Endometrial microvascular endothelial cells (primary cell): ENCODE data around the gene IRS2. TPM values are rescaled to one million over a fixed set of nuclear protein-coding genes. Genes with fewer than 3 reads are reported as not detected.

Experiments used
- in situ Hi-C: cut with HindIII; loops from 2 replicates; pipeline ENCODE4 v1.10.0; 2017; ENCODE audit warnings: low sequenced_read_pairs, low pct_unique_long_range_greater_than_20kb; ENCODE audit errors: inconsistent ontology term
- total RNA-seq: library from RNA; depleted of rRNA; stranded (reverse); fragments of >200 nt; gene quantifications from one replicate; pipeline ENCODE4 v1.2.3, GENCODE V29; 2015; ENCODE audit errors: inconsistent ontology term

The IRS2 gene
- total RNA-seq, 1 donor from 2014 or later = not detected

DNA sequence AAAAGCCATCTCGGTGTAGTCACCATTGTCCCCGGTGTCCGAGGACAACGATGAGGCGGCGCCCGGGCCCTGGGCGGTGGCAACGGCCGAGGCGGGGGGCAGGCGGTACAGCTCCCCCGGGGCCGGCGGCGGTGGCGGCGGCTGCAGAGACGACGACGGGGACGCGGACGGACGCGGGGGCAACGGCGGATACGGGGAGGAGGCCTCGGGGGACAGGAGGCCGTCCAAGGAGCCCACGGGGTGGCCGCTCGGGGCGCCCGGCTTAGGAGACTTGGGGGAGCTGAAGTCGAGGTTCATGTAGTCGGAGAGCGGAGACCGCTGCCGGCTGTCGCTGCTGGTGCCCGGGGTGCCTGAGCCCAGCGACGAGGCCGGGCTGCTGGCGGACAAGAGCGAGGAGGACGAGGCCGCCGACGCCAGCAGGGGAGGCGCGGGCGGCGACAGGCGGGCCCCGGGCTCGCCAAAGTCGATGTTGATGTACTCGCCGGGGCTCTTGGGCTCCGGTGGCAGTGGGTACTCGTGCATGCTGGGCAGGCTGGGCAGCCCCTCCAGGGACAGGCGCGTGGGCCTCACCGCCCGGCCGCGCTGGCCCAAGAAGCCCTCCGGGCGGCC lies 3.5 kb downstream of the IRS2 start:
- in situ Hi-C loops = no loop called here

DNA sequence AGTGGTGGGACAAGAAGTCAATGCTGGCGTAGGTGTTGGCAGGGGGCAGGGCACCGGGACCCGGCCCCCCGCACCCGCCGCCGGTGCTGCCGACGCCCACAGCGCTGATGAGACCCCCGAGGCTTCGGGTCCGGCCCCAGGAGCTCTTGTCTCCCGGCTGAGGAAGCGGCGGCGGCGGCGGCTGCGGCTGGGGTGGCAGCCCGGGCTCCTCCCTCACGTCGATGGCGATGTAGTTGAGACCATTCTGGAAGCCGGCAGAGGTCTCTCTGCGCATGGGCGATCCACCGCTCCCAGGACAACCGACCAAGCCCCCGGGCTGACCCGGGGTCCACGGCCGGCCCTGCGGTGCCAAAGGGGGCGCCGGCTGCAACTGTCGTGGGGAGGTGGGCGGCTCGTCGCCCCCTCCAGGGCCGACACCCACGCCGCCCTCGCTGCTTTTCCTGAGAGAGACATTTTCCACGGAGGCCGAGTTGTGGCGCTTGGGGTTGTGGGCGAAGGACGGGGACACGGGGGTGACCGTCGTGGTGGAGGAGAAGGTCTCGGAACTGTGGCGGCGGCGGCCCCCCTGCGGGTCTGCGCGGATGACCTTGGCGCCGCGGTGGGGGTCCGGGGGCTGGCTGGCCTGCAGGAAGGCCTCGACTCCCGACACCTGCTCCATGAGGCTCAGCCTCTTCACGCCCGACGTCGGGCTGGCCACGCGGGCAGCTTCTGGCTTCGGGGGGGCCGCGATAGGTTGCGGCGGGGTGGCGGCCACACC lies 4.1 kb downstream of the IRS2 start:
- in situ Hi-C loops = no loop called here

- in situ Hi-C loops = no loop called here
These were observed 4.9 kb downstream of the IRS2 start for GRCh38 chr13:109781384-109782065.

DNA sequence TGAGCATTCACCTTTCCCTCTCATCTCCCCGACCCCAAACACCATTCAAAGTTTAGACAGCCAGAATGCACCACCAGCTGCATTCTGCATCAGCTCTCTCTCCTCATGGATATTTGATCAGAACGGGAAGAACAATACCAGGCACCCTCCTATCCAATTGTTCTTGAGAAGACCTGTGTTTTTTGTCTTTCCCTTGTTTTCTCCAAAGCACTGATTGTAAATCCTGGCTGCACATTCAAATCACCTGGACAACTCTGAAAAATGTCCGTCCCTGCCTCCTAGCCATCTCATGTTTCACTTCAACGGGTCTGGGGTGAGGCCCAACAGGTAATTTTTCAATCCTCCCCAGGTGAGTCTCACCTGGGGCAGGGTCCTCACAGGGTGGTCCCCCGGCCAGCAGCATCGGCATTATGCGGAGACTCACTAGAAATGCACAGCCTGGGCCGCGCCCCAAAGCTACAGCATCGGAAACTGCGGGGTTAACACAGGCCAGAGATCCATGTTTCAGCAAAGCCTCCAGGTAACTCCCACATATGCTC lies 5.5 kb downstream of the IRS2 start:
- in situ Hi-C loops = no loop called here

DNA sequence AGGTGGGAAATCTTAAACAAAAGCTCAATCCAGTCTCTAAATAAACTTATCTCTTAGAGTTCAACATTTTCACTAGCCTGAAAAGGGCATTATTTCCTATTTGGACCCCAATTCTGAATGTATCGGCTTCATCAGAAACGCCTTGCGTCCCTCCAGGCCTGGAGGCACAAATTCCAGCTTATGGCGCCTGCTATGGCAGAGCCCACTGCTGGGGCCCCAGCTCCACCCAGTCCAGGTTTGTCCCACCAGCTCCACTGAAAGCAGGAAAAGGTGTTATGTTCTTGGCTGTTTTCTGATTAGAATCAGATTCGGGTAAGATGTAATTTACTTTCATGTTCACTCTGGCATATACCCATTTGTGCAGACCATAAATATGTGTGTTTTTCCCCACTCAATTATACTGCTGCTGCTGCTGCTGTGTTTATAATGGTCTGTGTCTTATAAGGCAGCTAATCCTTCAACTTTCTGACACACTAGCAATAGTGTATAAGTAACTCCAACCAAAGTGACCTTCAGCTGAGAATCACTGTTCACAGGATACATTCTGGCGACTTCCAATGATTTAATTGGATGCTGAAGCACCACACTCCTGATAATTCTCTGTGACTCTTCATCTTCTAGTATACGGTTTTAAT lies 6.4 kb downstream of the IRS2 start:
- in situ Hi-C loops = no loop called here

- in situ Hi-C loops = no loop called here
These were observed 7.3 kb downstream of the IRS2 start for GRCh38 chr13:109779074-109779473.

DNA sequence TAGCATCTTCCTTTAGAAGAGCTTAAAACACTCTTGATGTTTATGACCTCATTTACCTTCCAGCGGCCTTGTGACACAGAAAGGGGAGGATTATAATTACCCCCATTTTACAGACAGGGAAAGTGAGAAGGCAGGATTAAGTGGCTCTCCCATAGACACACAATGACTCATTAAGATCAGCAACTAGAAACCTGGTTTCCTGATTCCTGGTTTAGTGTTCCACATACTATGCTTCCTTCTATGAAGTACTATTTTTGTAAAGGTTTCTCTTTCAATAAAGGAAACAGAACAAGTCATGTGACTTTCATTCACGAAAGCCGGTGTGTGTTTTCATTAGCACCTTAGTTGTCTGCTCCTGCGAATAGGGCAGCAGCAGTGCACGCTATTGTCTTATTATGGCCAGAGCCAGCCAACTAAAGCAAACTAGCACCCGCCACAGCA lies 8.3 kb downstream of the IRS2 start:
- in situ Hi-C loops = no loop called here

DNA sequence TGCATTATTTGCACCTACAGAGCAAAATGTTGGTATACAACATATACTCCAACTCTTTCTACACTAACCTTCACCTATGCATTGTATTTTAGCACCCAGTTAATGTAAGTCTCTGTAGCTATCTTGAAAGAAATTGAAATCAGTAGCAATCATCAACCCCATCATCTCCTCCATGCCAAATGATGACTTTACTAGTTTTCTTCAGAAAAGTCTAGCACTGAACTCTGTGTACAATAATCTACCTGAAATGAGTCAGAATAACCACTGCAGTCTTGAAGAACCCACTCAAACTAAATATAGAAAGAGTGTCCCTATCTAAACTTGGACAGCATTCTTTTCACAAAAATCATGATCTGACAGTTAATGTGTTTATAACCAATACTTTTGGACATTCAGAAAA lies 9.8 kb downstream of the IRS2 start:
- in situ Hi-C loops = no loop called here

GRCh38 chr13:109773786-109774185 lies 12.6 kb downstream of the IRS2 start:
- in situ Hi-C loops = no loop called here

DNA sequence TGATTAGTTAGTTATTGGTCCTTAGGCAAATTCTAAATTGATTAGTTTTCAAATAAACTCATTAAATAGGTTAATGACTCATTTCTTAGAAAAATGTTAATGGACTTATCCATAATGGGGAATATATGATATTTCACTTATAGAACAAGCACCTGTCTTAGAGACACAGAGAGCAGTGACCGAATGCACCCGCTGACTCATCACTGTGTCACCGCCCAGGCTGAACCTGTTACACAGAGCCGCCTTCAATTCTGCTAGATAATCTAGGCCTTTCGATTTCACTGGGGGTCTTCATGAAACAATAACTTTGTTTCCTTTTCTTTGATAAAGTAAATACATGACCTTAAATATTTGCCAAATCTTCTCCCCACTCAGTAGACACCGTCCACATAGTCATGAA lies 13.1 kb downstream of the IRS2 start:
- in situ Hi-C loops = no loop called here

DNA sequence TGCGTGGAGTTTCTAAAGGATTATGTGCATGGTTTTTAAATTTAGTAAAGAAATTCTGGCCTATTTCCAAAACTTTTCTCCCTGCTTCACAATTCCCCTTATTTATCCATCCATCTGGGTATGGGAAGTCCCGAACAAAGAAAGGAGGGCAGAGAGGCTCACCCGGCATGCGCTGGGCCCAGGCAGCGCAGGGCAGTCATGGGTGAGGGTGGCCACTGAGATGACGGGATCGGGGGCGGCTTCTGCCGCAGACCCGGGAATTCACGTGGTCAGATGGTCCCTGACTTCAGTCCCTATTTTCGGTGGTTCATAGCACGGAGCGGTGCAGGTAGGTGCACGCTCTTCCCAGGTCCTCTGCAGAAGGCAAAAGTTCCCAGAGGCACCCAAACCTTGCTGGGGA lies 14.5 kb downstream of the IRS2 start:
- in situ Hi-C loops = no loop called here

DNA sequence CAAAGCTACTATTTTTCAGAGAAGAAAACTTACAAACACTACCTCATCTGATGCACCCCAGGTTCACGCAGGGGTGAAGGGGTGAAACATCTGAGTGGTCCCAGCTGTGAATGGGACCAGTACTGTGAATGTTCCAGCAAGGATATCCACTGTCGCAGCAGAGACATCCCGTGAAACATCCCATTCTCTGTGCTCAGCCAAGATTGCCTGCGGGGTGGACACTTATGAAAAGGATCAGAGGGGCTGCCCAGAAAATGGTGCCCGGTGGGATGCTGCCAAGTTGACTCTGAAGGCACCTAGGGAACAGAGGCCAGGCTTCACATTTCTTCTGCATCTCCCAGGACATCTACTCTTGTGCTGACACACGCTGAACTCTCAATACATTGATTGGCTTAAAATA lies 15.9 kb downstream of the IRS2 start:
- in situ Hi-C loops = no loop called here

GRCh38 chr13:109769921-109770320 lies 16.5 kb downstream of the IRS2 start:
- in situ Hi-C loops = no loop called here

- in situ Hi-C loops = no loop called here
These were observed 17.1 kb downstream of the IRS2 start for GRCh38 chr13:109769275-109769674.

- in situ Hi-C loops = no loop called here
These were observed 17.8 kb downstream of the IRS2 start for GRCh38 chr13:109768616-109769015.

- in situ Hi-C loops = no loop called here
These were observed 18.2 kb downstream of the IRS2 start for GRCh38 chr13:109768176-109768575.

DNA sequence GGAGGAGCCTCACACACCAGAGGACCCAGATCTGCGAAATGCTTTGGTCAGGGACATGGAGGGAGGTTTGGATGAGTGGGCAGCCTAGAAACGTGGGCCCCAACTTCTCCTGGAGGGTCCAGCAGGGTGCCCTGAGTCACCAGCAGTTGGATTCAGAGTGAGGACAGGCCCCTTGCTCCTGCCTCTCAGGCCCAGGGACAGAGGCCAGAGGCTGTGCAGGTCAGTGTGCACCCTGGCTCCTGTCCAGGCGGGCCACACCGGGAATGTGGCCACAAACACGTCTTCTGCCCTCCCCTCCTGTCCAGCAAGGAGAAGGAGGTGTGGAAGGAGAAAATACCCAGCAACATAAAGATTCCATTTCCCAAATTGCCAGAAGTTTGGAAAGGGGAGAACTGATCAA lies 19.4 kb downstream of the IRS2 start:
- in situ Hi-C loops = no loop called here

DNA sequence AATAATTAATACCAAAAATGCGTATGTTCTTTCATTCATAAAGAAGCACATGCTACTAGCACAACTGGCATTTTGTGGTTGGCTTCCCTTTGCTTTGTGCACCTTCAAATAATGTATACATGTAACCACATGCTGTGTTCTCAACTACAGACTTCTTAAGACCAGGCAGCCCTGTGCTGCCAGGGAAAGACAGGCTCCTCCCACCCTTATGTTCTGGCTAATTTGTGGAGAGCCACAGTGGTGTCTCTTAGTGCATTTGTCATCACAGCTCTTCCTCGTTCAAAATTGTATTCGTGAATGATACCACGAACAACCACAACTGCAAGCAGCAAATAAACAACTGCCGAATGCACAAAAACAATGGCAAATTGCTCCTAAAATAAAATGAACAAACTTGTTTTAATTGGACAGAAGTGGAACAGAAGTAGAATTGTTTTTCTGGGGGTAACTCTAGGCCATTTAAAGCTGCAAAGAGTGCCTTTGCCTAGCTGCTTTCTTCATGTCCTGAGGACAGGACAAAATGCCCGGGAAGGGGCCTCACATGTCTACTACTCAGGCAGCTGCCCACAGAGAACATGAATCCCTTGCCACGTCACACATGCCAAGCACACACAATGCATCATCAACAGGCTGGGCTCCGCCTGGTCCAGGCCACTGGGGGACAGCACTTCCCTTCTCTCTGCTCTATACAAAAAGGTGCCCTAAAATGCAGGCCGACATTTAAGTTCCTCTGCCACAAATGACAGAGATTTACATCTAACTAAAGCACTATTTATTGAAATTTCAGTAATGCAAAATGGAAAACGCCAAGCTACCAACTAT lies 21.7 kb downstream of the IRS2 start:
- in situ Hi-C loops = no loop called here

GRCh38 chr13:109764045-109764444 lies 22.3 kb downstream of the IRS2 start:
- in situ Hi-C loops = no loop called here
